Endothelial cell of umbilical vein (primary cell): ENCODE data around the gene KIF18A. TPM values are rescaled to one million over a fixed set of nuclear protein-coding genes. Genes with fewer than 3 reads are reported as not detected.

Experiments
- BruUV-seq: library from RNA; stranded (reverse); fragments of 400-500 nt; replicated peaks from 2 replicates; lab custom pipeline; 2021; lab: Mats Ljungman, UMichigan
- CTCF ChIA-PET: fragments of 300-600, 350-600 bp; sonication (Branson Sonifier 250); formaldehyde crosslinking; loops from one replicate; lab custom pipeline; 2021; ENCODE audit warnings: antibody characterized with exemption, inconsistent platforms; lab: Charles Lee
- POLR2A ChIA-PET: fragments of 300-600, 350-600 bp; sonication (Branson Sonifier 250); formaldehyde crosslinking; loops from one replicate; lab custom pipeline; 2021; ENCODE audit warnings: antibody characterized with exemption, inconsistent platforms; lab: Charles Lee
- DNase-seq: peaks from one replicate; pipeline ENCODE4 v3.0.0-alpha.2; 2011; ENCODE audit warnings: low read depth, low spot score
- FAIRE-seq: peaks from 2 replicates; lab custom pipeline; 2011; peaks lifted over from hg19 to GRCh38; lab: Jason Lieb, UNC
- H2AFZ ChIP-seq: 2 replicates; pipeline ENCODE4 v1.6.0; 2012; ENCODE audit warnings: low read depth, low read length, control low read depth, inconsistent platforms
- H3K27ac ChIP-seq: 2 replicates; pipeline ENCODE4 v1.5.1; 2011; ENCODE audit warnings: low read depth, mild to moderate bottlenecking, control low read depth, low read length, moderate library complexity; ENCODE audit not compliant: insufficient read depth
- H3K27me3 ChIP-seq, 2 experiments: 2 replicates each; pipeline versions ENCODE4 v1.6.0 to v1.6.1; 2011; ENCODE audit warnings: low read length in 2 of 2, mixed read lengths in 1 of 2; ENCODE audit not compliant: control insufficient read depth in 2 of 2, insufficient read depth in 2 of 2
- H3K36me3 ChIP-seq, 2 experiments: 2 replicates in 1 of 2; 3 replicates in 1 of 2; pipeline ENCODE4 v1.5.1; 2011; ENCODE audit warnings: low read length in 2 of 2, mild to moderate bottlenecking in 1 of 2, moderate library complexity in 1 of 2; ENCODE audit not compliant: control insufficient read depth in 2 of 2, insufficient read depth in 2 of 2; ENCODE audit errors: extremely low read depth in 1 of 2
- H3K4me1 ChIP-seq: 3 replicates; pipeline ENCODE4 v1.5.1; 2011; ENCODE audit warnings: mild to moderate bottlenecking, low read length; ENCODE audit not compliant: control insufficient read depth, insufficient read depth; ENCODE audit errors: extremely low read depth
- H3K4me2 ChIP-seq: 2 replicates; pipeline ENCODE4 v1.6.1; 2011; ENCODE audit warnings: low read length, control low read depth, mixed read lengths; ENCODE audit not compliant: insufficient read depth
- H3K4me3 ChIP-seq, 3 experiments: fragments of 200-600 bp in 1 of 3; sonication (generic), shearing (Covaris generic) in 1 of 3; replicated peaks in 1 of 3; 2 replicates each; pipeline ENCODE4 v1.5.1; 2011 to 2016; ENCODE audit warnings: control low read depth in 3 of 3, low read length in 3 of 3, mild to moderate bottlenecking in 2 of 3, inconsistent platforms in 1 of 3, low read depth in 1 of 3, moderate library complexity in 1 of 3; ENCODE audit not compliant: insufficient read depth in 1 of 3
- H3K79me2 ChIP-seq: 2 replicates; pipeline ENCODE4 v1.6.0; 2012; ENCODE audit warnings: low read length, inconsistent platforms; ENCODE audit not compliant: control insufficient read depth, insufficient read depth
- H3K9ac ChIP-seq: replicated peaks from 2 replicates; pipeline ENCODE3; 2011; ENCODE audit warnings: low read length, control low read depth; ENCODE audit not compliant: insufficient read depth; ENCODE audit errors: extremely low read depth
- H3K9me1 ChIP-seq: replicated peaks from 3 replicates; pipeline ENCODE4 v1.6.0; 2011; ENCODE audit warnings: mild to moderate bottlenecking, low read length; ENCODE audit not compliant: control insufficient read depth, insufficient read depth; ENCODE audit errors: extremely low read depth
- H3K9me3 ChIP-seq: replicated peaks from 2 replicates; pipeline ENCODE4 v1.5.1; 2012; ENCODE audit warnings: low read length, inconsistent platforms; ENCODE audit not compliant: control insufficient read depth, insufficient read depth
- H4K20me1 ChIP-seq: replicated peaks from 2 replicates; pipeline ENCODE3; 2011; ENCODE audit warnings: mild to moderate bottlenecking, low read length; ENCODE audit not compliant: control insufficient read depth, insufficient read depth; ENCODE audit errors: extremely low read depth
- EZH2 ChIP-seq: IDR thresholded peaks from 2 replicates; pipeline ENCODE4 v1.6.1; 2012; ENCODE audit warnings: borderline replicate concordance, low read depth, mild to moderate bottlenecking, moderate library complexity, low read length, inconsistent platforms; ENCODE audit not compliant: severe bottlenecking
- FOS ChIP-seq: IDR thresholded peaks from 2 replicates; pipeline ENCODE4 v1.6.1; 2011; ENCODE audit warnings: mild to moderate bottlenecking, low read length, moderate library complexity, borderline replicate concordance; ENCODE audit not compliant: insufficient read depth
- GATA2 ChIP-seq: IDR thresholded peaks from 2 replicates; pipeline ENCODE4 v1.7.0; 2011; ENCODE audit warnings: low read depth, mild to moderate bottlenecking, moderate library complexity, mixed read lengths, low read length; ENCODE audit not compliant: insufficient read length, insufficient read depth
- JUN ChIP-seq: IDR thresholded peaks from 2 replicates; pipeline ENCODE4 v1.6.1; 2011; ENCODE audit warnings: borderline replicate concordance, low read depth; ENCODE audit not compliant: insufficient read length, insufficient read depth
- MYC ChIP-seq: IDR thresholded peaks from one replicate; pipeline ENCODE4 v1.6.1; 2011; ENCODE audit warnings: mild to moderate bottlenecking, low read depth, low read length
- POLR2A ChIP-seq: IDR thresholded peaks from 2 replicates; pipeline ENCODE4 v1.6.1; 2012; ENCODE audit warnings: low read depth, mild to moderate bottlenecking, control low read depth, low read length
- POLR2AphosphoS5 ChIP-seq: IDR thresholded peaks from 2 replicates; pipeline ENCODE4 v1.6.1; 2012; ENCODE audit warnings: low read depth, mild to moderate bottlenecking, control low read depth, low read length, moderate library complexity; ENCODE audit not compliant: insufficient read depth
- dilution Hi-C: fragments of 300-500 bp; cut with MboI; formaldehyde crosslinking; loops from one replicate; pipeline ENCODE4 v1.15.0; 2019; ENCODE audit warnings: low sequenced_read_pairs; ENCODE audit not compliant: extremely low pct_ligation_motif_present
- intact Hi-C: fragments of 100-400 bp; cut with micrococcal nuclease; formaldehyde crosslinking; loops from one replicate; pipeline ENCODE4 v1.10.0; 2022
- polyA plus RNA-seq, 4 experiments: library from polyadenylated mRNA; depleted of rRNA in 3 of 4; stranded (reverse) in 3 of 4; unstranded in 1 of 4; fragments of >200 nt; gene quantifications; 2 replicates each; pipeline versions ENCODE4 v1.2.1 to v1.2.3, GENCODE V29; 2011 to 2012; ENCODE audit warnings: missing spikeins in 1 of 4
- total RNA-seq: library from RNA; stranded (reverse); gene quantifications from 2 replicates; pipeline ENCODE4 v1.2.3, GENCODE V29; 2021
- TF ChIP-seq, protein P1 (sequence below), 2 donors: IDR thresholded peaks; 1 replicate in 1 of 2; 2 replicates in 1 of 2; pipeline ENCODE4 v1.5.1; 2011; ENCODE audit warnings: low read length in 2 of 2, mild to moderate bottlenecking in 2 of 2, moderate library complexity in 2 of 2, control low read depth in 1 of 2, inconsistent platforms in 1 of 2, low read depth in 1 of 2; ENCODE audit not compliant: insufficient read depth in 1 of 2; ENCODE audit errors: extremely low read depth in 1 of 2
- TF ChIP-seq, protein P2 (sequence below): IDR thresholded peaks from 2 replicates; pipeline ENCODE4 v1.6.1; 2011; ENCODE audit not compliant: insufficient read depth, insufficient read length

The KIF18A gene
- total and polyA plus RNA-seq, 2 donors (not counting 3 experiments of a cell fraction or from before 2014, with no cell fraction given), result 2.5 to 18.5 TPM

DNA sequence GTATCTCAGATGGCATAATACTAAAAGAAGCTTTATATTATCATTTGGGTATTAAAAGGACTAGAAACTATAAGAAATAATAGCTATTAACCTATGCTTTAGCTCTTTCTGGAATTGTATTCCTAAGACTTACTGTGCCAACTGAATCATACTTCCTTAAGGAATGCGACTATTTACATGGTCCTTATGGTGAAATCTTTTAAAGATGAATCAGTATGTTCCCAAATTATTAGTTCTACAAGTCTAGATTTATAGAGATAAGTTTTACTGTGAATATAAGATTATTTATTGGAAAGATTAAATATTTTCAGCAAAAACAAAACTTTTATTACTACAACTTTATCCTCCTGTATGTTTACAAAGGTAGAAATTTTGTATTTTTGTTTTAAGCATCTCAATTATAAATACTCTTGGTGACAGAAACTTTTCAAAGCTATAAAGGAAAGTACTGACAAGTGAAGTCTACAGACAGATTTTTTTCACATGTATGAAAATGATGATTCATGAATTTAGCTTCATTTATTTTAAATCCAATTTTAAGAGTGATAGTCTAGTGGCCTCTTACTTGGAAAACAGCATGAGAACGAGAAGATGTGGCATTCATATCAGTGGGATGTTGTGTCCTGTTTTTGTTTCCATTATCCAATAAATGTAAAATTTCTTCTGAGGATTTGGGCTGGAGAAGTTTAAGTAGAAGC is 17.8 kb downstream of the KIF18A start:
- H2AFZ ChIP-seq, result no peak overlapping the region

More for the DNA sequence above, 17.8 kb downstream of the KIF18A start:
- intact Hi-C loops (loop anchor here (2.0 kb wide), 1 partner anchor 19 kb away; the partner anchor contains the start of genes KIF18A and METTL15), dilution Hi-C loops (no loop called here)
- peaks cover 34% of the 10 kb centered on the region for H3K4me1 ChIP-seq
- no peak overlapping the region for H3K4me3 ChIP-seq
- H3K79me2 ChIP-seq, result peaks cover 15% of the 10 kb centered on the region
- DNase-seq (peak; percentile 50), FAIRE-seq (no peak)
- H4K20me1 ChIP-seq, result no peaks in the 10 kb centered on the region
- BruUV-seq, result TSS peak; percentile 76
- ChIA-PET CTCF (interaction anchor here (0.6 to 2.3 kb wide), 15 partner anchors 8 to 1239 kb away, joined by 3 to 13 read pairs (median 3); partner anchors contain the start of genes KIF18A and METTL15), POLR2A (no interaction called here)
- peak overlapping the region; percentile 78 for H3K4me2 ChIP-seq
- no peaks in the 10 kb centered on the region for H3K27me3 ChIP-seq
- H3K36me3 ChIP-seq, result no peaks in the 10 kb centered on the region
- H3K9ac ChIP-seq, result peak overlapping the region; percentile 42
- TF ChIP-seq POLR2AphosphoS5, result no peak
- TF ChIP-seq, protein P1, sequence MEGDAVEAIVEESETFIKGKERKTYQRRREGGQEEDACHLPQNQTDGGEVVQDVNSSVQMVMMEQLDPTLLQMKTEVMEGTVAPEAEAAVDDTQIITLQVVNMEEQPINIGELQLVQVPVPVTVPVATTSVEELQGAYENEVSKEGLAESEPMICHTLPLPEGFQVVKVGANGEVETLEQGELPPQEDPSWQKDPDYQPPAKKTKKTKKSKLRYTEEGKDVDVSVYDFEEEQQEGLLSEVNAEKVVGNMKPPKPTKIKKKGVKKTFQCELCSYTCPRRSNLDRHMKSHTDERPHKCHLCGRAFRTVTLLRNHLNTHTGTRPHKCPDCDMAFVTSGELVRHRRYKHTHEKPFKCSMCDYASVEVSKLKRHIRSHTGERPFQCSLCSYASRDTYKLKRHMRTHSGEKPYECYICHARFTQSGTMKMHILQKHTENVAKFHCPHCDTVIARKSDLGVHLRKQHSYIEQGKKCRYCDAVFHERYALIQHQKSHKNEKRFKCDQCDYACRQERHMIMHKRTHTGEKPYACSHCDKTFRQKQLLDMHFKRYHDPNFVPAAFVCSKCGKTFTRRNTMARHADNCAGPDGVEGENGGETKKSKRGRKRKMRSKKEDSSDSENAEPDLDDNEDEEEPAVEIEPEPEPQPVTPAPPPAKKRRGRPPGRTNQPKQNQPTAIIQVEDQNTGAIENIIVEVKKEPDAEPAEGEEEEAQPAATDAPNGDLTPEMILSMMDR (IDR thresholded peaks at IDR 0.05; ENCODE audit: extremely low read depth in 1 of 2, insufficient read depth in 1 of 2, low read depth in 1 of 2, low read length in 2 of 2), result no peak
- TF ChIP-seq JUN, result peak; percentile 40
- TF ChIP-seq FOS, result peak; percentile 72
- TF ChIP-seq, protein P2, sequence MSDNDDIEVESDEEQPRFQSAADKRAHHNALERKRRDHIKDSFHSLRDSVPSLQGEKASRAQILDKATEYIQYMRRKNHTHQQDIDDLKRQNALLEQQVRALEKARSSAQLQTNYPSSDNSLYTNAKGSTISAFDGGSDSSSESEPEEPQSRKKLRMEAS, result no peak
- no peak for TF ChIP-seq MYC
- TF ChIP-seq POLR2A, result no peak
- TF ChIP-seq EZH2, result no peak
- TF ChIP-seq GATA2, result peak; percentile 65
- peak overlapping the region; percentile 74 for H3K27ac ChIP-seq
- no peaks in the 10 kb centered on the region for H3K9me3 ChIP-seq
- H3K9me1 ChIP-seq, result no peaks in the 10 kb centered on the region
